GM12878 (cell line): ENCODE measurements around the gene RAD51B. TPM values are rescaled to one million over a fixed set of nuclear protein-coding genes. Genes with fewer than 3 reads are reported as not detected.

Experiments used
- ATAC-seq: fragments of 200-7000 bp; cut with Tn5 transposase; 3 replicates; pipeline ENCODE4 v1.9.1; 2020; ENCODE audit warnings: mild to moderate bottlenecking, moderate library complexity
- BruUV-seq: library from RNA; stranded (reverse); fragments of 400-500 nt; replicated peaks from 2 replicates; lab custom pipeline; 2021; lab: Mats Ljungman, UMichigan
- CTCF ChIA-PET: fragments of 300-600 bp; sonication (Branson Sonifier 250); formaldehyde crosslinking; extraction: SDS; loops from one replicate; lab custom pipeline; 2021; ENCODE audit warnings: inconsistent platforms; lab: Yijun Ruan, JAX
- POLR2A ChIA-PET: fragments of 350-600 bp; formaldehyde crosslinking; extraction: SDS; loops from one replicate; lab custom pipeline; 2021; ENCODE audit warnings: inconsistent platforms; lab: Charles Lee
- RAD21 ChIA-PET: fragments of 300-600 bp; sonication (Branson Sonifier 250); formaldehyde crosslinking; loops from one replicate; lab custom pipeline; 2023; ENCODE audit warnings: antibody characterized with exemption; ENCODE audit not compliant: unreplicated experiment; lab: Charles Lee
- SMC1A ChIA-PET: fragments of 300-600 bp; sonication (Branson Sonifier 250); formaldehyde crosslinking; loops from one replicate; lab custom pipeline; 2023; ENCODE audit not compliant: unreplicated experiment, uncharacterized antibody; lab: Charles Lee
- DNase-seq: peaks from one replicate; pipeline ENCODE4 v3.0.0-alpha.2; 2011; ENCODE audit warnings: low read depth, low spot score
- FAIRE-seq: peaks from 3 replicates; lab custom pipeline; 2011; peaks lifted over from hg19 to GRCh38; lab: Jason Lieb, UNC
- H2AFZ ChIP-seq: 2 replicates; pipeline ENCODE4 v1.6.0; 2011; ENCODE audit warnings: low read depth, low read length, control low read depth; ENCODE audit not compliant: control insufficient read depth
- H3K27ac ChIP-seq: 2 replicates; pipeline ENCODE4 v1.5.1; 2011; ENCODE audit warnings: control low read depth; ENCODE audit not compliant: control insufficient read depth, insufficient read depth
- H3K27me3 ChIP-seq, 2 experiments: replicated peaks in 1 of 2; 2 replicates each; pipeline versions ENCODE4 v1.6.0 to v1.6.1; 2011; ENCODE audit warnings: low read length in 1 of 2; ENCODE audit not compliant: control insufficient read depth in 2 of 2, insufficient read depth in 2 of 2
- H3K36me3 ChIP-seq, 2 experiments: 2 replicates each; pipeline ENCODE4 v1.5.1; 2011; ENCODE audit warnings: low read length in 1 of 2; ENCODE audit not compliant: control insufficient read depth in 2 of 2, insufficient read depth in 2 of 2
- H3K4me1 ChIP-seq: 2 replicates; pipeline ENCODE4 v1.6.1; 2011; ENCODE audit warnings: mild to moderate bottlenecking, low read length, moderate library complexity, mixed read lengths; ENCODE audit not compliant: control insufficient read depth, insufficient read depth
- H3K4me2 ChIP-seq: 2 replicates; pipeline ENCODE4 v1.6.0; 2011; ENCODE audit warnings: control low read depth; ENCODE audit not compliant: control insufficient read depth, insufficient read depth
- H3K4me3 ChIP-seq: fragments of 200-600 bp; sonication (generic); 2 replicates; pipeline ENCODE4 v1.5.1; 2016
- H3K79me2 ChIP-seq: 2 replicates; pipeline ENCODE4 v1.6.0; 2011; ENCODE audit warnings: low read length; ENCODE audit not compliant: control insufficient read depth, insufficient read depth
- H3K9ac ChIP-seq: 2 replicates; pipeline ENCODE4 v1.8.0; 2011; ENCODE audit warnings: low read length, control low read depth, mixed read lengths; ENCODE audit not compliant: control insufficient read depth, insufficient read depth
- H3K9me3 ChIP-seq: replicated peaks from 3 replicates; pipeline ENCODE4 v1.5.1; 2011; ENCODE audit warnings: mild to moderate bottlenecking, low read length; ENCODE audit not compliant: control insufficient read depth, insufficient read depth
- H4K20me1 ChIP-seq: 2 replicates; pipeline ENCODE4 v1.6.0; 2011; ENCODE audit not compliant: control insufficient read depth, insufficient read depth
- BMI1 ChIP-seq: fragments of 450-650 bp; IDR thresholded peaks from 2 replicates; pipeline ENCODE4 v1.6.1; 2016; ENCODE audit warnings: mild to moderate bottlenecking, moderate library complexity, borderline replicate concordance
- CHD1 ChIP-seq: IDR thresholded peaks from 2 replicates; pipeline ENCODE4 v1.6.1; 2012; ENCODE audit warnings: low read depth, low read length, improper control_type of control experiment
- CHD2 ChIP-seq: IDR thresholded peaks from 2 replicates; pipeline ENCODE4 v1.6.1; 2011; ENCODE audit warnings: low read depth, low read length, improper control_type of control experiment, borderline replicate concordance
- FOXK2 ChIP-seq: fragments of 450-650 bp; IDR thresholded peaks from 2 replicates; pipeline ENCODE4 v1.6.1; 2017; ENCODE audit warnings: mild to moderate bottlenecking, moderate library complexity
- GATAD2B ChIP-seq: fragments of 450-650 bp; conservative IDR thresholded peaks from 2 replicates; pipeline ENCODE4 v1.6.1; 2017; ENCODE audit warnings: low read depth, mild to moderate bottlenecking, moderate library complexity
- IKZF2 ChIP-seq, 2 experiments: fragments of 450-650 bp; IDR thresholded peaks; 2 replicates each; pipeline ENCODE4 v1.6.1; 2017; ENCODE audit warnings: mild to moderate bottlenecking in 2 of 2, moderate library complexity in 2 of 2
- NKRF ChIP-seq: fragments of 450-650 bp; conservative IDR thresholded peaks from 2 replicates; pipeline ENCODE4 v1.6.1; 2017; ENCODE audit warnings: mild to moderate bottlenecking, moderate library complexity
- SMAD1 ChIP-seq: fragments of 450-650 bp; IDR thresholded peaks from 2 replicates; pipeline ENCODE4 v1.6.1; 2018; ENCODE audit warnings: mild to moderate bottlenecking, low read depth; ENCODE audit not compliant: partially characterized antibody
- ZNF217 ChIP-seq: fragments of 450-650 bp; IDR thresholded peaks from 2 replicates; pipeline ENCODE4 v1.6.1; 2017; ENCODE audit warnings: antibody characterized with exemption, mild to moderate bottlenecking
- ZNF687 ChIP-seq: fragments of 450-650 bp; IDR thresholded peaks from 2 replicates; pipeline ENCODE4 v1.6.1; 2017; ENCODE audit warnings: mild to moderate bottlenecking, moderate library complexity
- WGBS: methylation state at CpG from one replicate; pipeline ENCODE4 v1.1.6; 2016; ENCODE audit warnings: low lambda C conversion rate; ENCODE audit not compliant: insufficient replicate concordance, insufficient coverage; ENCODE audit errors: missing lambda C conversion rate; 5-methylcytosine and 5-hydroxymethylcytosine counted together
- in situ Hi-C: fragments of 300-500 bp; cut with MboI; formaldehyde crosslinking; loops from 9 replicates; pipeline ENCODE4 v1.14.3; 2018; ENCODE audit warnings: mixed read lengths
- intact Hi-C: fragments of 100-400 bp; cut with micrococcal nuclease; formaldehyde crosslinking; loops from one replicate; pipeline ENCODE4 v1.14.2; 2022; ENCODE audit not compliant: unreplicated experiment
- polyA plus RNA-seq, 11 experiments: library from polyadenylated mRNA; depleted of rRNA in 4 of 11; unstranded in 6 of 11; stranded (reverse) in 5 of 11; fragments of >200 nt; fragmentation: Nextera tagmentation in 4 of 11; fragmentation: Illumina TruSeq in 1 of 11; extraction: Ambion mirVana in 4 of 11; extraction: Trizol in 1 of 11; gene quantifications; 1 replicate in 1 of 11; 2 replicates in 10 of 11; pipeline versions ENCODE4 v1.2.1 to v1.2.3, GENCODE V29; 2011 to 2016; ENCODE audit warnings: inconsistent platforms in 2 of 11, missing spikeins in 2 of 11, low read depth in 1 of 11
- total RNA-seq, 4 experiments: library from RNA; depleted of rRNA in 3 of 4; stranded (reverse); fragments of >200 nt in 3 of 4; fragmentation: Illumina TruSeq in 1 of 4; extraction: Trizol in 1 of 4; gene quantifications; 2 replicates each; pipeline versions ENCODE4 v1.2.1 to v1.2.3, GENCODE V29; 2013 to 2021

The RAD51B gene
- total and polyA plus RNA-seq, 10 of the 15 experiments (the other 5 are each of a cell fraction or from before 2014, with no cell fraction given) = 9.8 to 26.8 (median 21.3) TPM

GRCh38 chr14:68756000-68756481 is 936.5 kb downstream of the RAD51B start:
- H2AFZ ChIP-seq = no peak overlapping the region
- FAIRE-seq (no peak), DNase-seq (no peak), ATAC-seq (no peak)
- H3K9ac ChIP-seq = no peak overlapping the region
- H3K27ac ChIP-seq = no peak overlapping the region
- H3K9me3 ChIP-seq = no peaks in the 10 kb centered on the region
- intact Hi-C loops (no loop called here), in situ Hi-C loops (no loop called here)
- SMC1A ChIA-PET = interaction anchor here (1.1 kb wide), 1 partner anchor 19 kb away, joined by 3 read pairs; no protein-coding TSS in a partner anchor
- H3K4me2 ChIP-seq = no peak overlapping the region
- no peaks in the 10 kb centered on the region for H3K27me3 ChIP-seq
- 53% methylated on average over 7 of the region's 7 CpGs for WGBS
- RAD21 ChIA-PET = no interaction called here
- no peaks in the 10 kb centered on the region for H3K79me2 ChIP-seq
- no peak overlapping the region for H3K4me3 ChIP-seq
- H4K20me1 ChIP-seq = no peaks in the 10 kb centered on the region
- no TSS peak for BruUV-seq
- no peaks in the 10 kb centered on the region for H3K4me1 ChIP-seq
- H3K36me3 ChIP-seq = no peaks in the 10 kb centered on the region
- no peak for TF ChIP-seq FOXK2
- TF ChIP-seq SMAD1 = no peak
- TF ChIP-seq GATAD2B = no peak
- TF ChIP-seq CHD2 = no peak
- no peak for TF ChIP-seq ZNF687
- TF ChIP-seq NKRF = no peak
- TF ChIP-seq ZNF217 = no peak
- no peak for TF ChIP-seq BMI1
- no peak for TF ChIP-seq IKZF2 (IDR thresholded peaks at IDR 0.05)
- TF ChIP-seq CHD1 = no peak
- TF ChIP-seq, all 136 proteins: peak for 0
- ChIA-PET CTCF (no interaction called here), POLR2A (interaction anchor here (0.6 kb wide), 1 partner anchor 702 kb away, joined by 4 read pairs; no protein-coding TSS in a partner anchor)
